ENCODE results near the gene PRR35. TPM values are rescaled to one million over a fixed set of nuclear protein-coding genes. Genes with fewer than 3 reads are reported as not detected.

Gene PRR35
- total RNA-seq, 1 experiment from 2014 or later = not detected

GRCh38 chr16:524274-525040 is 35.7 kb upstream of the PRR35 start:
- H3K27me3 ChIP-seq = no peaks in the 10 kb centered on the region
- H3K36me3 ChIP-seq = 0 out of 2 replicates have a peak, but pooled peaks cover 5% of the 10 kb centered on the region
- no peak overlapping the region for H3K4me3 ChIP-seq
- H3K9me3 ChIP-seq (replicated peaks) = no peaks in the 10 kb centered on the region
- no peak overlapping the region for H3K27ac ChIP-seq
- DNase-seq = no peak
- H3K4me1 ChIP-seq = peaks cover 11% of the 10 kb centered on the region

GRCh38 chr16:525123-525519 is 35.1 kb upstream of the PRR35 start:
- DNase-seq = no peak
- Histone ChIP-seq H3K36me3 (0 out of 2 replicates have a peak, but pooled peaks cover 5% of the 10 kb centered on the region), H3K9me3 (replicated peaks) (no peaks in the 10 kb centered on the region), H3K27ac (no peak overlapping the region), H3K4me3 (no peak overlapping the region), H3K27me3 (no peaks in the 10 kb centered on the region), H3K4me1 (peaks cover 15% of the 10 kb centered on the region)

- H3K27me3 ChIP-seq = no peaks in the 10 kb centered on the region
- H3K36me3 ChIP-seq = 0 out of 2 replicates have a peak, but pooled peaks cover 4% of the 10 kb centered on the region
- peaks cover 15% of the 10 kb centered on the region for H3K4me1 ChIP-seq
- H3K27ac ChIP-seq = peak overlapping the region; percentile 97; the same call in 1 of the 2 replicates
- no peaks in the 10 kb centered on the region for H3K9me3 ChIP-seq (replicated peaks)
- DNase-seq = no peak
- H3K4me3 ChIP-seq = peak overlapping the region; percentile 91
Observed at GRCh38 chr16:525520-526180, 34.5 kb upstream of the PRR35 start.

- no peaks in the 10 kb centered on the region for H3K36me3 ChIP-seq
- H3K4me1 ChIP-seq = peaks cover 15% of the 10 kb centered on the region
- peak overlapping the region; percentile 97 for H3K27ac ChIP-seq
- peak overlapping the region; percentile 91 for H3K4me3 ChIP-seq
- no peaks in the 10 kb centered on the region for H3K9me3 ChIP-seq (replicated peaks)
- DNase-seq = peak; percentile 88 to 90
- H3K27me3 ChIP-seq = no peaks in the 10 kb centered on the region
Observed at GRCh38 chr16:526181-527014, 33.8 kb upstream of the PRR35 start.

GRCh38 chr16:527015-527903 is 32.9 kb upstream of the PRR35 start, which contains the start of gene CAPN15:
CAPN15 (plus strand) TSS chr16:527712; CDS start chr16:546839, 19,127 bp downstream.
- Histone ChIP-seq H3K27ac (peak within 1 kb of the TSS; percentile 97), H3K4me3 (peak within 1 kb of the TSS; percentile 96), H3K36me3 (no peaks in the 10 kb centered on the region), H3K27me3 (no peaks in the 10 kb centered on the region), H3K9me3 (replicated peaks) (no peaks in the 10 kb centered on the region), H3K4me1 (peaks cover 15% of the 10 kb centered on the region)
- peak; percentile 92 to 93 for DNase-seq

- Histone ChIP-seq H3K4me3 (peak overlapping the region; percentile 96), H3K9me3 (replicated peaks) (no peaks in the 10 kb centered on the region), H3K4me1 (peaks cover 16% of the 10 kb centered on the region), H3K27ac (peak overlapping the region; percentile 76), H3K36me3 (no peaks in the 10 kb centered on the region), H3K27me3 (no peaks in the 10 kb centered on the region)
- peak; percentile 43 to 53 for DNase-seq
Observed at GRCh38 chr16:528111-529011, 31.8 kb upstream of the PRR35 start.

- Histone ChIP-seq H3K36me3 (no peaks in the 10 kb centered on the region), H3K27me3 (no peaks in the 10 kb centered on the region), H3K4me3 (peak overlapping the region; percentile 96), H3K4me1 (peaks cover 24% of the 10 kb centered on the region), H3K9me3 (replicated peaks) (no peaks in the 10 kb centered on the region), H3K27ac (peak overlapping the region; percentile 76)
- peak; percentile 35 to 47 for DNase-seq
Observed at GRCh38 chr16:529012-529575, 31.1 kb upstream of the PRR35 start.

GRCh38 chr16:530111-530817 is 29.9 kb upstream of the PRR35 start:
- DNase-seq = no peak
- H3K9me3 ChIP-seq (replicated peaks) = no peaks in the 10 kb centered on the region
- H3K27me3 ChIP-seq = no peaks in the 10 kb centered on the region
- no peak overlapping the region for H3K4me3 ChIP-seq
- H3K36me3 ChIP-seq = no peaks in the 10 kb centered on the region
- H3K27ac ChIP-seq = peak overlapping the region; percentile 76; the same call in 1 of the 2 replicates
- peaks cover 36% of the 10 kb centered on the region for H3K4me1 ChIP-seq

GRCh38 chr16:531494-532125 is 28.6 kb upstream of the PRR35 start:
- H3K27ac ChIP-seq = no peak overlapping the region
- H3K4me3 ChIP-seq = no peak overlapping the region
- no peak for DNase-seq
- H3K27me3 ChIP-seq = no peaks in the 10 kb centered on the region
- no peaks in the 10 kb centered on the region for H3K9me3 ChIP-seq (replicated peaks)
- peaks cover 34% of the 10 kb centered on the region for H3K4me1 ChIP-seq
- H3K36me3 ChIP-seq = peaks cover 6% of the 10 kb centered on the region; the same call in 1 of the 2 replicates

GRCh38 chr16:533391-534123 is 26.6 kb upstream of the PRR35 start:
- no peaks in the 10 kb centered on the region for H3K27me3 ChIP-seq
- no peak overlapping the region for H3K4me3 ChIP-seq
- peaks cover 22% of the 10 kb centered on the region for H3K36me3 ChIP-seq
- H3K4me1 ChIP-seq = peaks cover 34% of the 10 kb centered on the region
- no peak overlapping the region for H3K27ac ChIP-seq
- no peaks in the 10 kb centered on the region for H3K9me3 ChIP-seq (replicated peaks)
- DNase-seq = peak in 1 of 2 experiments; percentile 43

GRCh38 chr16:534135-534534 is 26.1 kb upstream of the PRR35 start:
- no peak overlapping the region for H3K4me3 ChIP-seq
- no peak overlapping the region for H3K27ac ChIP-seq
- peaks cover 22% of the 10 kb centered on the region for H3K36me3 ChIP-seq
- no peaks in the 10 kb centered on the region for H3K27me3 ChIP-seq
- H3K4me1 ChIP-seq = peaks cover 31% of the 10 kb centered on the region
- peak; percentile 78 to 85 for DNase-seq
- no peaks in the 10 kb centered on the region for H3K9me3 ChIP-seq (replicated peaks)

Data from SJCRH30 (cell line).